ENCODE measurements around the gene ACVR2A.

ACVR2A gene

DNA sequence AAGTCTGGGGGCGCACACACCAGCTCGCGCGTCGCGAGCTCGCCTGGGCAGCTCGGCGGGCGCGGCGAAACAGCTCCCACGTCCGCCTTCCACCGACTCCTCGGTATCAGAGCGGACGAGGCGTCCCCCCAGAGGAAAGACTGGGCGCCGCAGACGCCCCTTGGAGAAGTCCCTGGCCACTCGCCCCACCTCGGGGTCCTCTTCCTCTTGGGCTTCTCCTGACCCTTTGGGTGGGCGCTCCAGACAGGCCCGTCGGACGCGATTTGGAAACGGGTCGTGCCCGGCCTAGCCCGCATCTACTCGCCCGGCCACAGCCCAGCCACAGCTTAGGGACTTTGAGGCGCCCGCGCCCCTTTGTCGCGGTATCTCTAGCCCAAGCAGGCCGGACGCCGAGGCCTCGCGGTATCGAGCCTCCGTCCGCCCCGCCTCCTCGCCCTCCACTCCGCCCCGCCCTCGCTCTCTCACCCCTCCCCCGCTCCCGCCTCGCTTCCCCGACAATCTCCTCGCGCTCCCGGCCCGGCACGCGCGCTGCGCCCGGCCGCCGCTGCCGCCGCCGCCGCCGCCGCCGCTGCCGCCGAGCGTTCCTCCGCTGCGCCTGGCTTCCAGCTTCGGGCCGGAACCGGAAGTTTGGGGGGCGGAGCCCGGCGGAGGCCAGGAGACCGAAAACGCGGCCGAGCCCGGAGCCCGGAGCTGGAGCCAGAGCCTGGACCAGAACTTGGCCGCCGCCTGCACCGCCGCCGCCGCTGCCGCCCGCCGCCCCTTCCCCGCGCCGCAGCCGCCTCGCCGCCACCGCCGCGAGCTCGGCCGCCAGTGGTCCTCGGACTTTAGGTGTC lies 749 bp upstream of the ACVR2A start:
- peak; percentile 90 for DNase-seq (ENCODE audit: extremely low spot score)
- TF ChIP-seq, protein P1, sequence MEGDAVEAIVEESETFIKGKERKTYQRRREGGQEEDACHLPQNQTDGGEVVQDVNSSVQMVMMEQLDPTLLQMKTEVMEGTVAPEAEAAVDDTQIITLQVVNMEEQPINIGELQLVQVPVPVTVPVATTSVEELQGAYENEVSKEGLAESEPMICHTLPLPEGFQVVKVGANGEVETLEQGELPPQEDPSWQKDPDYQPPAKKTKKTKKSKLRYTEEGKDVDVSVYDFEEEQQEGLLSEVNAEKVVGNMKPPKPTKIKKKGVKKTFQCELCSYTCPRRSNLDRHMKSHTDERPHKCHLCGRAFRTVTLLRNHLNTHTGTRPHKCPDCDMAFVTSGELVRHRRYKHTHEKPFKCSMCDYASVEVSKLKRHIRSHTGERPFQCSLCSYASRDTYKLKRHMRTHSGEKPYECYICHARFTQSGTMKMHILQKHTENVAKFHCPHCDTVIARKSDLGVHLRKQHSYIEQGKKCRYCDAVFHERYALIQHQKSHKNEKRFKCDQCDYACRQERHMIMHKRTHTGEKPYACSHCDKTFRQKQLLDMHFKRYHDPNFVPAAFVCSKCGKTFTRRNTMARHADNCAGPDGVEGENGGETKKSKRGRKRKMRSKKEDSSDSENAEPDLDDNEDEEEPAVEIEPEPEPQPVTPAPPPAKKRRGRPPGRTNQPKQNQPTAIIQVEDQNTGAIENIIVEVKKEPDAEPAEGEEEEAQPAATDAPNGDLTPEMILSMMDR (IDR thresholded peaks at IDR 0.05; ENCODE audit: control extremely low read depth, extremely low read depth, low read depth, missing control alignments), result no peak
- ChIA-PET POLR2A (no interaction called here), CTCF (interaction anchor here (0.9 to 1.7 kb wide), 4 partner anchors 10 to 799 kb away, joined by 3 to 4 read pairs (median 4); no protein-coding TSS in a partner anchor)

DNA sequence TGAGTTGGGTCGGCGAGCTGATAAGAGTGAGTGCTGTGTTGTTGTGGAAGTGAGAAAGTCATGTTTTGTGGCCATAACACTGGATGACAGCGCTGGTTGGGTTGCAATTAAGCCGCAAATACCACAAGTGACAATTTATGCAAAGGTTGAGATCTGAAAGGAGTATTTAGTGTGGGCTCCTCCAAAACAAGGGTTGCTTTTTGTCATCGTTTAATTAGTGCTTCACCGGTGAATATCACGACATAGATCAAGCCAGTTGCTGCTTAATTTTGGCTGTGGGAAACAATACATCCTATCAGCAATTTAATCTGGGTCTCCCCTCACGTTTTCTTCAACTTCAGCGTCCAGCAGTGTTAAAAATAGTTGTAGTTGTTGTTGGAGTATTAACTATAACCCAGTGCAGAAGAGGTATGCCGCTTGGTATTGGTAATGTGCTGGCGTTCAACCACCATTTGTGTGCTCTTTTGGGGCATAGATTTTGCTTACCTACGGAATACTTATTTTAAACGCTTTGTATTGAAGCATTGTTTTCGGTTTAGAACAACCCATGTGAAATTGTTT lies 662 bp downstream of the ACVR2A start:
- TF ChIP-seq, protein P1 (IDR thresholded peaks at IDR 0.05; ENCODE audit: control extremely low read depth, extremely low read depth, low read depth, missing control alignments), result no peak
- CTCF ChIA-PET, result interaction anchor here (1.5 kb wide), 1 partner anchor 9 kb away, joined by 4 read pairs; no protein-coding TSS in a partner anchor
- POLR2A ChIA-PET, result no interaction called here
- peak; percentile 35 for DNase-seq (ENCODE audit: extremely low spot score)

- TF ChIP-seq, protein P1 (IDR thresholded peaks at IDR 0.05; ENCODE audit: control extremely low read depth, extremely low read depth, low read depth, missing control alignments), result no peak
- CTCF ChIA-PET, result interaction anchor here (1.0 to 1.5 kb wide), 3 partner anchors 8 to 24 kb away, joined by 3 to 4 read pairs (median 3); no protein-coding TSS in a partner anchor
- POLR2A ChIA-PET, result no interaction called here
- no peak for DNase-seq (ENCODE audit: extremely low spot score)
Measured at GRCh38 chr2:147846412-147847081, 1.7 kb downstream of the ACVR2A start.

- no peak for DNase-seq (ENCODE audit: extremely low spot score)
- ChIA-PET POLR2A (no interaction called here), CTCF (no interaction called here)
- TF ChIP-seq, protein P1 (IDR thresholded peaks at IDR 0.05; ENCODE audit: control extremely low read depth, extremely low read depth, low read depth, missing control alignments), result no peak
Measured at GRCh38 chr2:147847746-147848391, 3.0 kb downstream of the ACVR2A start.

DNA sequence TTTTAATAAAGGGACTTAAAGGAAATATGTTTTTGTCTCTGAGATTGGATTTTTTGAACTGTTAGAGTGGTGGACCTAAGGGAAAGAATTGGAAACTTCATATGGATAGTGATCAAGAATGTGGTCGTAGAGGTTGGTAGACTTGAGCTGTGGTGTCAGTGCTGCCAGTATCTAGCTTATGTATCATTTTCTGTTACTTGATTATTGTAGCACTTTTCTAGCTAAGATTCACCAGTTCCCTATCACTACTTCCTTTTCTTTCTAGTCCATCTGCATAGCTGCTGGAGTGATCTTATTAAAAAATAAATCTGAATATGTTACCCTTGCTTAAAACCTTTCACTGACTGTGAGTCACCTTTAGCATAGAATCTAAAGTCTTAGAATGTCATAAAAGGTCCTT lies 6.0 kb downstream of the ACVR2A start:
- DNase-seq (ENCODE audit: extremely low spot score), result no peak
- CTCF ChIA-PET, result no interaction called here
- POLR2A ChIA-PET, result no interaction called here
- TF ChIP-seq, protein P1 (IDR thresholded peaks at IDR 0.05; ENCODE audit: control extremely low read depth, extremely low read depth, low read depth, missing control alignments), result no peak

DNA sequence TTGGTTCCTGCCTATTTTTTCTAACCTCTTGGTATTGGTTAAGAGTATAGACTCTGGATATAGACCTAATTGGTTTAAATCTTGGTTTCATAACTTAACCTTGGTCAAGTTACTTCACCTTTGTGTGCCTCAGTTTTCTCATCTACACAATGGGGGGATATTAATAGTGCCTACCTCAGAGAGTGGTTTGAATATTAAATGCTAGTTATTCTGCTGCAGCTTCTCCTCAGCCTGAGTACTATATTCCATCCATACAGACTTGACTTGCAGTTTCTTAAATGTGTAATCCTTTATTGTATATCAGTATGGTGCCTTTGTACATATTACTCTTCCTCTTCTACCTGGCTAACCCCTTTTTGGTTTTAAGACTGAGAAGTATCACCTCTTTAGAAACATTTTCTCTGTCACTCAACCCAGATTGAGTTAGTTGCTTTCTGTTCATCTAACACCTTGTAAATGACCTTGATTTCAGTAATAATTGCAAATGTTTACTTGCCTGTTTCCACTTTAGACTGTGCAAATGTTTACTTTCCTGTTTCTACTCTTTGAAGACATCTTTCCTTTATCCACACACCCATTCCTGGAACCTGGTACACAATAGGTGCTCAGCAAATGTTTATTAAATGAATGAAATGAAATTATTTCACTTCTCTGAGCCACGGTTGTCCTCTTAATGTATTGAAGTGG lies 6.6 kb downstream of the ACVR2A start:
- POLR2A ChIA-PET, result no interaction called here
- no peak for DNase-seq (ENCODE audit: extremely low spot score)
- CTCF ChIA-PET, result no interaction called here
- TF ChIP-seq, protein P1 (IDR thresholded peaks at IDR 0.05; ENCODE audit: control extremely low read depth, extremely low read depth, low read depth, missing control alignments), result no peak
